ENCODE measurements around the gene LAMTOR1. TPM values are rescaled to one million over a fixed set of nuclear protein-coding genes. Genes with fewer than 3 reads are reported as not detected.
A peak's percentile ranks its signal among the peaks of the same experiment; 100 is the strongest.

Gene LAMTOR1
- total RNA-seq, 1 donor from 2014 or later: 100 TPM

DNA sequence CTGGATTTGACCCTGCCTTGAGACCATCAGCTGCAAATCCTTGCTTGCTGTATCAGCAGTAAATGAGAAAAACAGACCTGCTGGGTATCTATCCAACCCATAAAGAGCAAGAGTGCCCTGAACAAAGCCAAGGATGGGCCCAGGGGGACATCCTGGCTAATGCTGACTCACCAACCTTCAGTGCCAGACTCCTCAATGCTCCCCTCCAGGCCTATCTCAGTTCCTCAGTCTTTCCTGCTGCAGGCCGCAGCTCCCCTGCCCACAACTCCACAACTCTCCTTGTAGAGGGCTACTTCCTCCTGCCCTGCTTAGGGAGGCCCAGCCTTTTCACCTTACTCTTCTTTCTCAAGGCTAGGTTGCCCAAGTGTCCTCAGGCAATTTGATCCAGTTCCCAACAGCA lies 2.6 kb downstream of the LAMTOR1 start:
- ATAC-seq (peak; percentile 19), DNase-seq (no peak)
- H3K27me3 ChIP-seq: no peaks in the 10 kb centered on the region
- peaks cover 31% of the 10 kb centered on the region for H3K36me3 ChIP-seq
- H3K4me1 ChIP-seq: peaks cover 37% of the 10 kb centered on the region
- H3K4me3 ChIP-seq: no peak overlapping the region
- TF ChIP-seq, protein P1, sequence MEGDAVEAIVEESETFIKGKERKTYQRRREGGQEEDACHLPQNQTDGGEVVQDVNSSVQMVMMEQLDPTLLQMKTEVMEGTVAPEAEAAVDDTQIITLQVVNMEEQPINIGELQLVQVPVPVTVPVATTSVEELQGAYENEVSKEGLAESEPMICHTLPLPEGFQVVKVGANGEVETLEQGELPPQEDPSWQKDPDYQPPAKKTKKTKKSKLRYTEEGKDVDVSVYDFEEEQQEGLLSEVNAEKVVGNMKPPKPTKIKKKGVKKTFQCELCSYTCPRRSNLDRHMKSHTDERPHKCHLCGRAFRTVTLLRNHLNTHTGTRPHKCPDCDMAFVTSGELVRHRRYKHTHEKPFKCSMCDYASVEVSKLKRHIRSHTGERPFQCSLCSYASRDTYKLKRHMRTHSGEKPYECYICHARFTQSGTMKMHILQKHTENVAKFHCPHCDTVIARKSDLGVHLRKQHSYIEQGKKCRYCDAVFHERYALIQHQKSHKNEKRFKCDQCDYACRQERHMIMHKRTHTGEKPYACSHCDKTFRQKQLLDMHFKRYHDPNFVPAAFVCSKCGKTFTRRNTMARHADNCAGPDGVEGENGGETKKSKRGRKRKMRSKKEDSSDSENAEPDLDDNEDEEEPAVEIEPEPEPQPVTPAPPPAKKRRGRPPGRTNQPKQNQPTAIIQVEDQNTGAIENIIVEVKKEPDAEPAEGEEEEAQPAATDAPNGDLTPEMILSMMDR (IDR thresholded peaks at IDR 0.05): no peak
- H3K9me3 ChIP-seq: no peaks in the 10 kb centered on the region
- no peak overlapping the region for H3K27ac ChIP-seq
- intact Hi-C loops (cut with DNase I): no loop called here

DNA sequence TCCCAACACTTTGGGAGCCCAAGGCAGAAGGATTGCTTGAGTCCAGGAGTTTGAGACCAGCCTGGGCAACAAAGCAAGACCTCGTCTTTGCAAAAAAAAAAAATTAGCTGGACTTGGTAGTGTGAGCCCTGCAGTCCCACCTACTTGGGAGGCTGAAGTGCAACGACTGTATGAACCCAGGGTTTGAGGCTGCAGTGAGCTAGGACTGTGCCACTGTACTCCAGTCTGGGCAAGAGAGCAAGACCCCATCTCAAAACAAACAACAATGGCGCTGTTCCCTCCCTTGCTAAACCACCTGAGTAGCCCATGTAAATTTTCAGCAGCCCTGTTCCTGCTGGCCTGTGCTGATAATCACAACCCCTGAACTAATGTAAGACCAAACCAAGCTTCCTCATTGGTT lies 3.1 kb downstream of the LAMTOR1 start:
- TF ChIP-seq, protein P1 (IDR thresholded peaks at IDR 0.05): no peak
- Histone ChIP-seq H3K9me3 (no peaks in the 10 kb centered on the region), H3K27ac (peak overlapping the region; percentile 28), H3K27me3 (no peaks in the 10 kb centered on the region), H3K4me1 (peaks cover 37% of the 10 kb centered on the region), H3K4me3 (no peak overlapping the region), H3K36me3 (peaks cover 36% of the 10 kb centered on the region)
- no peak for DNase-seq
- no peak for ATAC-seq
- intact Hi-C loops (cut with DNase I): no loop called here

DNA sequence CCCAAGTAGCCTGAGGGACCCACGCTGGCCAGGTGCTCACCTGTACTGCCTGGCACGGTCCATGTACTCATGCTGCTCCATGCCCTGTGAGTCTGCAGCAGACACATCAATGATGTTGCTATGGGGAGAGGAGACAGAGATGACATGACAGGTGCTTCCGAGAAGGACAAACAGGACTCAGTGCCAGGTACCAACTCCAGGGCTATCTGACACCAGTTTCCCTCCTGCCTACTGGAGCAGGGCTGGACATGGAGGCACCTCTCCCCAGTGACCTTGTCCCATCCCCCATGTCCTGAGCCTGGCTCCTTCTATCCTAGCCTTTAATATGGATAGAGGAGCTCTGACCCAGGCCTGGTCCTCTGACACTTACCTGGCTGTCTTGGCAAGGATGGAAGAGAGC lies 4.4 kb downstream of the LAMTOR1 start:
- DNase-seq (no peak), ATAC-seq (no peak)
- TF ChIP-seq, protein P1 (IDR thresholded peaks at IDR 0.05): no peak
- intact Hi-C loops (cut with DNase I): no loop called here
- no peak overlapping the region for H3K27ac ChIP-seq
- H3K4me1 ChIP-seq: peaks cover 33% of the 10 kb centered on the region
- H3K4me3 ChIP-seq: no peak overlapping the region
- H3K9me3 ChIP-seq: no peaks in the 10 kb centered on the region
- H3K36me3 ChIP-seq: peaks cover 48% of the 10 kb centered on the region
- H3K27me3 ChIP-seq: no peaks in the 10 kb centered on the region

DNA sequence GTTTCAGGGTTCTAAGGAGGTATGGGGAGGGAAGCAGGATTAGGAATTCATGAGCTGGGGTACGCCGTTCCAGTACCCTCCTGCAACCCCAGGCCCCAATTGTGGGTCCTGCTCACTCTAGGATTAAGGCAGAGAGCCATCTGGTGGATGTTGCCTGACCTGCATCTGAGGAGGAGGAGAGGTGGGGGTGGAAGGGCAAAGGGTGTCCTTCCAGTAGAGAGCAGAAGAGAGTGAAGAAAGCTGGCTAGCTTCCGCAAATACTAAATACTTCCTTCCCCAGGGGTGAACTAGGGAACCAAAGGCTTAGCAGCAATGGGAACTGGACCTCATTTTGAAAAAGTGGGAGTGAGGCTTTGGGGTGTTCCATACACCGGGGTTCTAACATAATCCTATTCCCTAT lies 11.8 kb downstream of the LAMTOR1 start:
- Histone ChIP-seq H3K4me3 (no peak overlapping the region), H3K36me3 (peaks cover 55% of the 10 kb centered on the region), H3K9me3 (no peaks in the 10 kb centered on the region), H3K27ac (peak overlapping the region; percentile 19), H3K4me1 (peaks cover 9% of the 10 kb centered on the region), H3K27me3 (no peaks in the 10 kb centered on the region)
- peak; percentile 98 for ATAC-seq
- intact Hi-C loops (cut with DNase I): loop anchor here (5.0 kb wide), 1 partner anchor 74 kb away; no protein-coding TSS in a partner anchor
- DNase-seq: peak; percentile 74
- TF ChIP-seq, protein P1 (IDR thresholded peaks at IDR 0.05): peak; percentile 79

DNA sequence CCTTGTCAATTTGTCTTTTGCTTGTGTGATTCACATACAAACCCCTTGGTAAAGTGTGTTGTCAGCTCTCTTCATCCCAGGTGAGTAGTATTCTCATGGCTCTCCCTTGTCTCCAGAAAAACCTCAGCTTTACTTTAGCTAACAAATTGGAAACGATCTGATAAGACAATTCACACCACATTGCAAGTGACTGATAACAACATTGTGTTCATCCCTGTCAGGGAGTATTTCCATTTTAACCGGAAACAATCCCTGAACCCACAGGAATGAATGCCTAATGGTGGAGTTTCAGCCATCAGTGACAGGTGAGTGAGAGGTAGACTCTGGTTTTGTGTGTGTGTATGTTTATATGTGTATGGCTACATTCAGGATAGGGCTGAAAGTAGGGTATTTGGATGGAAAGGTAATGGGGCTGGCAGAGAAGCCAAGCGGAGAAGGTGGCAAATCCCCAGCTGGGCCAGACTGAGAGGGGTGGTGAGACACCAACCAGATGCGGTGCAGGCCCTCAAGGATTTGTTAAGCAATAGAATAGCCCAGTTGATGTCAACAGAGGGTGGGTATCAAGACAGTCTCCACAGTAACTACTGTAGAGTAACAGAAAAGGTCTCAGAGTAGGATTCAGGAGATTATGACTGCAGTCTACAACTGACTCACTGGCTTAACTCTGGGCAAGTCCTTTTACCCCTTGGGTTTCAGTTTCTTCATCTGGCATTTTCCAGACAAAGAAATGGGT lies 14.9 kb downstream of the LAMTOR1 start:
- DNase-seq (no peak), ATAC-seq (no peak)
- Histone ChIP-seq H3K4me3 (no peak overlapping the region), H3K27me3 (no peaks in the 10 kb centered on the region), H3K4me1 (peaks cover 9% of the 10 kb centered on the region), H3K27ac (no peak overlapping the region), H3K36me3 (peaks cover 33% of the 10 kb centered on the region), H3K9me3 (no peaks in the 10 kb centered on the region)
- TF ChIP-seq, protein P1 (IDR thresholded peaks at IDR 0.05): no peak
- intact Hi-C loops (cut with DNase I): loop anchor here (5.0 kb wide), 1 partner anchor 61 kb away; no protein-coding TSS in a partner anchor
